Measurements from ENCODE around the gene WDR7.

Gene WDR7

DNA sequence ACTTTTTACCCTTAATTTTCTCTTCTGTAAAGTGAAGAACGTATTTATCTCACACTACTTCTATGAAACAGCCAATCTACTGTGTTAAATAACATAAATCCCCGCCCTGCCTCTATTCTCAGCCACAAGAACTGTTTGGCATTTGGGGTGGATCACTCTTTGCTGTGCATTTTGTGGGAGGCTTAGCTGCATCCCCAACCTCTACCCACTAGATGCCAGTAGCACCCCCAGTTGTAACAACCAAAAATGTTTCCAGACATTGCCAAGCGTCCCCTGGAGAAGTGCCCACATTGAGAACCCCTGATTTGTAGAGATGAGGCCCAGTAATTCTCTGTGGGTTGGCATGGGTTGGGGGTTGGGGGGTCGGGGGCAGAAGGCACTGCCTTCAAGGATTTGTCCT lies 401.0 kb downstream of the WDR7 start:
- DNase-seq: no peak

DNA sequence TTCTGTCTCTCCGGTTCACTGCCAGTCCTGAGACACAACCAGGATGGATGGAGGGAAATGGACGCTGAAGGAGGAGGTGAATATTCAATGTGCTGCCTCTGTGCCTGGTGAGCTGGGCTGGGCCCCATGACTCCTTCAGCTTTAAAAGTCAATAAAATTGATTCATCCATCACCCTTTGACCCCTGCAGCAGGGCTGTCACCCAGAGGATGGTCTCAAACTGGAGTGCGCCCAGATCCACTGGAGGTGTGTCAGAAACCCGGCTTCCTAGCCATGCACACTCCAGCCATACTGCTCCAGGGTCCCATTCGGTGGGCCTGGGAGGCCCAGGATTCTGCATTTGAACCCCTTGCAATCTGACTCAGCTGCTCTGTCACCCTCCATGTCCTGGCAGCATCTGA lies 401.6 kb downstream of the WDR7 start:
- no peak for DNase-seq

DNA sequence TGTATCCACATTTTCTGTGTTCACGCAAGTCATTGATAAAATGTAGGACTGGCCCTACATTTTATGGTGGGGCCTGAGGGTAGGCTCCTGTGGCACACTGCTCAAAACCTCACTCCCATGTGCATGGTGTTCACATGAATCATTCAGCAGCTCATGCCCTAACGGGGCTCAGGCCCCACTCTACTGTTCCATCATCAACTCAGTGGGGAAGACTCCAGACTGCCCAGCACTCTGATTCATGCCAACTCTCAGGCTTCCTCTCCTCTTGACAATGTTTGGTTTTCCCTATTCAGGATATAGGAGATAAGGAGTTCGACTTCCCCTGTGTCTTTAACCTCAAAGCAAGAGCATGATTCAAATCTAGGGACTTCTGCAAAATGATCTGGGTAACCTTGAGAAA lies 403.7 kb downstream of the WDR7 start:
- DNase-seq: no peak

DNA sequence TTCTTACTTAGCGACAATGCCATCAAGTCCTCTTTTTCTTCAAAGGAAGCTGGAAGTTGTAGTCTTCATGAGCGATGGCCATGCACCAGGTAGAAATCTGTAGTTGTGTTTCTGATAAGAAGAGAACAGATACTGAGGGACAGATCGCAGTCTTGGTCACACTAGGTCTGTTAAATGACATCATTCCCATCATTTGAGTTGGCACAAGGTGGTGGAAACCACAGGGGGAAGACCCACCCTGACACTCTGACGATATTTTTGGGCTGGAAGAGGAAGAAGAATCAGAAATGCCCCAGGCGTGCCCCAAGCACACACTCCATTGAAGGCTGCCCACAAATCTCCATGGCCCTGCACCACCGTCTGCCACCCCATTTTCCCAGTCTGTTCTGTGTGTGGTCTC lies 406.7 kb downstream of the WDR7 start:
- DNase-seq: no peak

DNA sequence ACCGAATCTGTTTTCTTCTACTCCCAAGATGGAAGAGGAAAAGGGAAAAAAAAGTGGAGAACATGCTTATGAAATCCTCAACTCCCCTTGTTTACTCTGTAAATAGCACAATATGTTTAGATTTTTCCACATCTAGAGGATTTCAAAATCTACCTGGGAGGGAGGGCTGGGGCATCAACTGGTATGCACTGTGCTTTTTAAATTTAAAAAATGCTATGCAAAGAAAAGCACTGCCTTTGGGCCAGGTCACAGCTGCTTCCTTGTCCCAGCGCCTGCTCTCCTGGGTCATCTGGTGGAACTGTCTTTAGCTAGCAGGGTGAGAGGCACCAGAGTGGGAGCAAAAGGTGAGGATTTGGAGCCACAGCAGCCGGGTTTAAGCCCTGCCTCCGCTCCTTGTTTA lies 407.6 kb downstream of the WDR7 start:
- DNase-seq: no peak

DNA sequence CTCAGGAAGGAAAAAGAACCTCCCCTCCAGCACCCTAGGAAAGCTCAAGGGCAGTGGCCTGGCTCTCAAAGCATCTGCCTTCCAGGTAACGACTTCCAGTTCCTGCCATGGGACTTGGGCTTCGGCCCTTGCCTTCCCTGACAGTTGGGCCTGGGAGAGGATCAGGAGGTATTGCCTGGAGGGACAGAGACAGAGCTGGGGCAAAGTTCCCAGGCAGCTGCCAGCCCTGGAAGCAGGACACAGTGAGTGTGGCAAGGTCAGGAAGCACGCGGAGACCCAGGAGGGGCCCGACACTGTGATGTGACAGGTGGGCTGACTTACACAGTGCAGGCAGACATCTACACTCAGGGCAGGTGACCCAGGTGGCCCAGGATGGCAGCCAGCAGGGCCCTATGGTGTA lies 408.2 kb downstream of the WDR7 start:
- no peak for DNase-seq

DNA sequence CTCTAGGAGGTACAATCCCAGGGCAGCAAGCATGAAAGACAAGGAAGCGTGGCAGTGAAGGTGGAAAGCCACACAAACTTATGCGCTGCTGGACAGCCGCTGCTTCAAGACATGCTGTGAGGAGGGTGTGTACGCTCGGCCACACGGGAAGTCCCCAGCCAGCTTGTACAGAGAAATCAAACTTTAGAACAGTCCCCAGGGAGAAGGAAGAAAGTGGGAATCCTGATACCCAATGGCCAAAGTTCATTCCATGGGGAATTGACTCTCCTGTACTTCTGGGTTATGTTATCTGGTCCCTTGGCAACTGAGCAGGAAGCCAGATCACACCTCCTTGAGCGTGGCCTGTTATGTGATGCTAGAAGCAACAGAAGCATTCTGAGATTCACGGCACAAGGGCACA lies 409.7 kb downstream of the WDR7 start:
- no peak for DNase-seq

DNA sequence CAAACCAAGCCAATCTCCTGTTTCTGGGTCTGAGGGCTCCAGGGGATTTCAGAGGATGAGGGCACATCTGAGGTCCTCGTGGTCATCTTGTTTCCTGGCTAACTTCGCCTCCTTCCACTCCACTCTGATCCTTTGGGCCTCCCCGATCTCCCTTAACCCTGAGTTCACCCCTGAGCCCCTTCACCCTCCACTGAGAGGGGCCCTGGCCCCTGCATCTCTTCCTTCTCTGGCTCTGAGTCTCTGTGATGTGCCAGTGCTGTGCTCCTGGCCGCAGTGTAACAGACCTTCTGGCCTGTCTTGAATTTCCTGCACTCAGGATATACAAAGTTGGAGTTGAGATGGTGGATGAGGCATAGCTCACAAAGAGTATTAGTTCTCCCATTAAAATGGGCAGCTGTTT lies 411.0 kb downstream of the WDR7 start:
- DNase-seq: no peak

DNA sequence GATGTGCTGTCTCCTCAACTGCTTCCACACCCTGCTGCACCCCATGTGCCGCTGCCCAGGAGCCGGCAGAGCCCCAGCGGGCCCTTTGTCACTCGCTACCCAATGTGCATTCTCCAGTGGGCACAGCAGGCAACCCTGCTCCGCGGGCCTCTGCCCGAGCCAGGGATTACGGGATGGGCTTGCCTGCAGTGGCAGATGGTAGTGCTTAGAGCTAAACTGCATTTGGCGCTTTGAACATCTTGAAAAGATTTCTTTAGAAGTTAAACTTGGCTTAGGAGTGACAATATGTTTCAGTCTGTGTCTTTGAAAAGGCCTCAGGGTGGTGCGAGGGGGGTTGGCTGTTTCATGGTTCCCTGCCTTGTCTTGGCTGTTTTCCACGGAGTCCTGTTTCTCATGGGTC lies 411.7 kb downstream of the WDR7 start:
- DNase-seq: no peak

DNA sequence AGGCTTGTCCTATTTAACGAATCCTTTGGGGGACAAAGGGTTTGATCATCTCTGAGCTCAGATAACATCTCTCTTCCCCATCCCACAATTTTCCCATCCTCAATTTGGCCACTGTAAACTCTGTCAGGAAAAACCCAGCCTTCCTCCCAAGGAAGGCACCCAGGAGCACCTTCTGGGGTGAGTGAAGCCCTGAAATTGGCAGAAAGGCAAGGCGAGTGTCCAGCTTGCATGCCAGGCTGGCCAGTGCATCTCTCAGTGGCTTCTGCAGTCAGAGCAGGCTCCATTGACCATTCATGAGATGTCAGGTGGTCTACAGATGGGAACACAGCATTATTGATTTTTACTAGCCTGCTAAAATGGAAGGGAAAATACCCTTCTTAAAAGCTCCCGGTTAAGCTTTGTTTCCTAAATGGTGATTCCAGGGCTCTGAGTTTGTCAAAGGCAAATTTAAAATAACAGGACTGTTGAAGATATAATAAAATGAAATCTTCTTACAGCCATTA lies 412.5 kb downstream of the WDR7 start:
- no peak for DNase-seq

DNA sequence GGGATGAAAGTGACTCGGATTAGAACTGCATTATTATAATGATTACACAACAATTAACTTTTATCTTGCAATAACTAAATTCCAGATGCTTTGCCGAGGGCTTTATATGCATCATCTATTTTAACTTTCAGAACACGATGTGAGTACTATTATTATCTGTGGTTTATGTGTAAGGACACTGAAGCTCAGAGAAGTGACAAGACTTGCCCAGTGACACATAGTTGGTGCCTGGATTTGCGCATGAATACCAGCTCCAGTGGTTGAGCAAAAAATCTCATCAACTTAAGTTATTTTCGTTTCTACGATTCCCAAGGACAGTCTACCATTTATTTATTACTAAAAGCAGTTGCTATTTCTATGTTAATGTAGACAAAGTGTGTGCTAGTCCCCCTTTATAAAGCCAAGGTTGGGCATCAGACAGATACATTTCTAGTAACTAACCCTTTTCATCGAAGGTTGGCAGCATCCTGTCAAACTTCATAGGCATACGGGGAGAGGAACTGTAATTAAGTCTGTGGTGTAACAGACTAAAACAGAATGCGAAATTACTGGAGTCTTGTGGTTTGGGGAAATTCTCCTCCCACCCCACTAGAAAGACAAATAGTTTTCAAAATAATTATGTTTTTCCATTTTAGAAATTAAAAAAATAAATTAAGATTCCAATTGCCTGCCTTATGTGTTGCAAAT lies 422.5 kb downstream of the WDR7 start:
- no peak for DNase-seq

DNA sequence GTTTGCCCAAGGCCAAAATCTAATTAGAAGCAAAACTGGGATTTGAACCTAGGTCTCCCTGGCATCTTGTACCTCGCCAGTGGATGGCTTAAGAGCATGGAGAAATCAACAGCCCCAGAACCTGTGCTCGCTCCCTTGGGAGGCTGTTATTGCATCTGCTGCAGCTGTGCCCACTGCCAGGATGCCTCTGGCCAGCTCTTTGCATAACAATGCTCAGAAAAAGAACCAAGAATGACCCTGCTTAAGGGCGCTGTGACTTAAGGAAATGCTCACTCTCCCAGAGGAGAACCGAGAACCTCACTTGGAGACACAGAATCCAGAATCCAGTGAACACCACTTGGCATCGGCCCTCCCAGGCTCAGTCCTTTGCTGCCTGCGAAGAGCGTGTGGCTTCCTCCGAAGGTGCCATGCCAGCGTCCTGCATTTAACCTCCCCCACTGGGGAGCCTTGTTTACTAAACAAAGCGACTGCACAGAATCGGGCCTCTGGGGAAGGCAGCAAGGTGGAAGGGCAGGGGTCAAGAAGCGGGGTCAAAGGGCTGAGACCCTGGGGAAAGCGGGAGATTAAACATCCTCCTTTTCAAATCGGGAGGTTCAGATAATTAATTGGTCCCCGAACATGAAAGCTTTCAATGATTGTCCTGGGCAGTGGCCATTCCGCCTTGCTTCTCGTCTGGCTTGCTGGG lies 424.7 kb downstream of the WDR7 start:
- DNase-seq: no peak

DNA sequence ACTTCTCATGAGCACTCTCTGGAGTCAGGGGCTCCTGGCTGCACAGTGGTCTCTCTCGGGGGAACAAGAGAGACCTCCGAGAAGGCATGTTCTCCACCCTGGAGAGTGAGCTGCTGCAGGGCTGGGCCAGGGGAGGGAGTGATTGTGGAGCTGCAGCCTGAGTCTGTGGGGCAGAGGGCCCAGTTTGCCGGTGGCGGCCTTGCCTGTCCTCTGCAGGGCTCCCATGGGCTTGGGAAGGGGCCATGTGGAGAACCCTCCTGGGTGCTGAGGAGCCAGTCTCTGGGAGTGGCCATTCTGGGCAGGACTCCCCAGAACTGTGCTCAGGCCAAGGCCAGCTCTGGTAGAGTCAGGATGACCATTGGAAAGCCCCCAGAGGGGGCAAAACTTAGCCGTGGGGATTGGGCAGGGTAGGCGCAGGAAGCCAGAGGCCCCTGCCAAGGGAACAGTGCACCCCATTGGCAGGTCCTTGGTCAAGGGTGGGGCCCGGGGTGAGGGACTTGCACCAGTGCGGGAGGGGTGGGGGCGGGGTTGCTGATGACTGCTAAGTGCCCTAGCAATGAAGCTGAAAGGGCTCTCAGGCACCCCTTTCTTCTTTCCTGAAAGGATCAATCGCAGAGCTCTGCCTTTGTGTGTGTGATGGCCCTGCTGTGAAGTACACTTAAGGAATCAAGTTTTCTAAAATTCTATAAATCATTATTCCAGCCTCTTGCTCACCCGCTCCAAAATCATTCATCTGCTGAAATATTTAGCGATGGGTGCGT lies 426.0 kb downstream of the WDR7 start:
- no peak for DNase-seq

DNA sequence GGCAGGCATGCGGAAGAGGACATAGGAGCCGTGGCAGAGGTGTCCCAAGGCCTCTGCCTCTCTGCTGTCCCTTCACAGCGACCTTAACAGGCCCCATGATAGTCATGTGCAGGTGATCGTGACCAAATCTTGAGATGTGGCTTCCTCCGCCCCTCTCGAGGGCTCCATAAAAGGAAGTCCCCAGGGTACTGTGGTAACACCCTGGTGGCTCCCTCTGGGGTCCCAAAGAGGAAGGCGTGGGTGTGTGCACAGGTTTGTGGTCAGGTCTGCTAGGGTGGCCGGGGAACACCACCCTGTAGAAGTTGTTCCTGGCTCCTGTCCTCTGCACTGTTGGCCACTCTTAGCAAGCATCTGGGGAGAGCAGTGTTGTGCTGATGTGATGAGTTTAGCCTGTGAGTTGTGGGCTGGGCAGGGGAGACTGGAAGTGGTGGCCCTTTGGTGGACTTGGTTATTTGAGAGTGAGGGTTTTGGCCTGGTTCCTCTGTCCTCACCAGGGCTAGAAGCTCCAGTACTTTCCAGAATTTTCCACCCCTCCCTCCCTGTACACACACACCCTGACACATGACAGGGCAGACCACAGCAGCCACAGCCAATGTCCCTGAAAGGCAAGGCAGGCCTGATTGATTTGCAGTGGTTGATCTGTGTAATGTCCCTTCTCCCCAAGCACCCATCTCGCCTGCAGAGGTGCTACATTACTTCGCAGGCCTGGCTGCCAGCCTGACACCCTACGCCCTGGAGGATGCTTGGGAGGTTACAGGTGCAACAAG lies 426.8 kb downstream of the WDR7 start:
- DNase-seq: no peak

DNA sequence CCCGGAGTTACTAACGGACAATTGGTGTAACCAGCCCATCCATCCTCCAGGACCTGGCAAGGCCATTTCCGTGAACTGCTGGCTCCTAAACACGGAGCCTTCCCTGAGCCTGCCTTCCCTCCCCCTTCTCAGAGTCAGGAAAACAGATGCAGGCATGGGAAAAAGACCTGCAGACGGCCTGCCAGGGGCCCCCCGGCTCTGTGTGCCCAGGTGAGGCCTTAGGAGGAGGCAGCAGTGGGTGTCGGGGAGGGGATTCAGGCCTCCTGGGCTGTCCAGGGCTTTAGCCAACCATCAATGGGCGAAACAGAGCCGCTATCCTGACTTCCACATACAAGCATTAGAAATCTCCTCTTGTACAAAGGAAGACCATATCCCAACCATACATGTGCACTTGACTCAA lies 427.5 kb downstream of the WDR7 start:
- DNase-seq: no peak

DNA sequence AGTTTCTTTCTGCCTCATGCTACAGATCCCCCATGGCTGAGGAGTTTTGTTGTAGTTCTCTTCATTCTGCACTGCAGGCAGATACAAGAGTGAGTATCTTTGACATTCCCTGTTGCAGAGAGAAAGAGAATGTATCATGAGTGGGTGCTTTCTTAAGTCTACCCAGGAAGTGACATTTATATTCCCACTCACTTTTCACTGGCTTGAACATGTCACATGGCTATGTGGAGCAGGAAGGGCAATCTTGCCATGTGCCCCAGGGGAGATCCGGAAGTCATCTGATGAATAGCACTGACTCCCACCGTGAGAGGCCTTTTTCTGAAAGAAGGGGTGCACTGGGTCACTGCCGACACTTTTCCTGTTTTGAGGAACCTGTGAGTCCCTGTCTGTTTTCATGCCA lies 429.3 kb downstream of the WDR7 start:
- no peak for DNase-seq

DNA sequence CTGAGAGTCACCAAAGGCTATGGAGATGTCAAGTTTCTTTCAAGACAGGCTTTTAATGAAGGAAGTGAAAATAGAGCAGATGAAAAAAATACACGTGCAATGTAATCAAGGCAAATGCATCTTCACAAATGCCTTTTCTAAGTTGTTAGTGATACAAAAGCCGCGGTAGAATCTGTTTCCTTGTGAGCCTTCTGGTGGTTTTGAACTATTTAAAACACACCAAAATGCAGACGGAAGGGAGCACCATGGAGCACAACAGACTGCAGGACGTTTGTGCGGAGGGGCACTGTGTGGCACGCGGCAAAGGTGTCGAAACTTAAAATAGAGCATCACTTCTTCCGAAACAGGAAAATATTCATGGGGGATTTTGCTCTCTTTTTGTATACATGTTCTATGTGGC lies 430.7 kb downstream of the WDR7 start:
- DNase-seq: no peak

DNA sequence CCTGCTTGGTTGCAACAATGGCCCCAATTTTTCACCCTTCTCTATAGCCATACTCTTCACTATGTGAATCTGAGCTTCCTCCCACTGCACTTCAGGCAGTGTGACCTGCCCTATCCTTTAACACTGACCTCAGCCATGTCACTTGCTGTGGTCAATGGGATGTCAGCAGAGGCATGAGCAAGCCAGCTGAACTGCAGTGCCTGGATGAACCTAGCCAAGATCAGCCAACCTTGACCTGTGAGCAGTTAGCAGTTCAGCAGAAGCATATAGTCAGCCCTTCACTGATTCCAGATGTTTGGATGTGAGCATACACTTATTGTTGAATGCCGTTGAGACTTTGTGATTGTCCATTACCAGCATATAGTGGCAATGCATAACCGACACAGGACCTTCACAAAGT lies 432.3 kb downstream of the WDR7 start:
- DNase-seq: no peak

DNA sequence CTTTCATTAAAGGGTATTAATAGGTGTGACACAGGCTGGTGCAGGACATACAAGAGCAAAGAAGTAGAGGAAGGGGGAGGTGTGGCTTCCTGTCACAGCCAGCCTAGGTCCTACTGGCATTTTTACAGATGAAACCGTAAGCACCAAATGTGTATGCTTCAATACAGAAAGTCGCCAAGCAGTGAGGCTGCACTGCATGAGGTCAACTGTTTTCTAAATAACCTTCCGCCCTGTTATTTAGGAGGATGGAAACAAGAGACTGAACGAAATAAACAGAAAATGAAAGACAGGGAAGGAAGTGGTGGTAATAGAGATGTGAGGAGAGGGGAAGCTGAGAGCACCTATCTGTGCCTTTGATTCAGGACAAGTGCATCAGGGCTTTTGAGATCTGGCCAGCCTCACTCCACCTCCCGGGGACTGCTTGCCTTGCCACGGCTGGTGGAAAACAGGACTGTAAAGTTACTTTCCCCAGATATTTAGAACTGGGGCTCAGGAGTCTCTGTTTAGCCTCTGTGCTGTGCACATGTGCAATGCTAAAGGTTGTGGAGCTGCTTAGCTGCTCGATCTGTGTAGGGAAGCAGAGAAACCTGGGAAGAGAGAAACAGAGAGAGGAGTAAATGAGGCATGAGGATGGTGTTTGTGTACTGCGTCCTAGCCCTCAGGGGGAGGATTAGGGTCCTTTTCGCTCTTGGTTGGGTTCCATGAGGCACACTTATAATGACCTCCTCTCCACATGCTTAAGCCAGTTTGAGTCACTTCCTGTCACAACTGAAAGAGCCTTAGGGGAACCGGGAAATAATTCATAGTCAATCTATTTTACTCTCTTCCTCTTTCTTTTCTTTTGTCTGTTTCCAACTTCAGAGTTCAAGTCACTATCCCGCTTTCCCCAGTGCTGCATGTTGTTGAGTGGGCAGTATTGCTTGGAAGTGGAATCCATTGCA lies 433.4 kb downstream of the WDR7 start:
- DNase-seq: no peak

DNA sequence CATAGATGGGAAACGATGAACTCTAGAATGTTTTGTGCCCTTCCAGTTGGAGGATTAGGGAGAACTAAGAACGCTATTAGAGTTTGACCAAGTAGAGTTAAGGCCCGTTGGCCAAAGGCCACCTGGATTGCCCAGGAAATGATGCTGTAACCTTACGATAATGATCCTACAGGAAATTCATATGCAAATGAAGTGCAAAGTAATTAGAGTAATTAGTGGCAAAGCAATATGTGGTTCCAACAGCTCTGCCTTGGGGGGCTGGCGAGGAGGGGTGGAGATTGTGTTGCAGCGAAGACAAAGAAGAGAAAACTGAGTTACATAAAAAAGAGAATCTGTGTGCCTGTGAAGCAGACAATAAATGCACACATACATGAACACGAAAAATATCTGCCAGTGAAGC lies 434.2 kb downstream of the WDR7 start:
- no peak for DNase-seq

DNA sequence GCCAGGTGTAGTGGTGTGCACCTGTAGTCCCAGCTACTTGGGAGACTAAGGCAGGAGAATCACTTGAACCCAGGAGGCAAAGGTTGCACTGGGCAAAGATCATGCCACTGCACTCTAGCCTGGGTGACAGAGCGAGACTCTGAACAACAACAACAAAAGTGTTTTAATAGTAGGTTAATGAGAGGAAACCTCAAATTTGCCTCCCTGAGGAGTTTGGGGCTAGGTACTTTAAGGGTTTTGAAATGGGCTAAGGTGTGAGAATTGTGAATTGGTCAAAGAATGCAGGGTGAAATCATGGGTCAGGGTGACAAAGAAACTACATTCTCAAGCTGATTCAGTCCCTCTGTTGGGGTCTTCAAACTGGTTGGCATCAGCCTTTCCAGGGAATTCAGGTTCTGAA lies 435.0 kb downstream of the WDR7 start:
- no peak for DNase-seq

All from activated CD4-positive, alpha-beta T cell treated with anti-CD3 and anti-CD28 coated beads, Interleukin-2, amount 50 U/mL, for 4 hours (primary cell).